Activated CD4-positive, alpha-beta T cell treated with anti-CD3 and anti-CD28 coated beads, Interleukin-2, amount 50 U/mL, for 24 hours (primary cell): ENCODE measurements around the gene TMEM86B.
"Not testable (repeated sequence)": the region's sequence is repeated elsewhere in the genome, so short reads cannot be mapped to it uniquely, and the experiment has no call there.

ENCODE experiments used
- DNase-seq, 2 donors: peaks; one replicate each; pipeline ENCODE4 v3.0.0-alpha.2; 2020; ENCODE audit warnings: low read depth in 1 of 2, low spot score in 1 of 2

The TMEM86B gene

GRCh38 chr19:55223291-55224037, 5.1 kb downstream of the TMEM86B start:
- no peak for DNase-seq

GRCh38 chr19:55220525-55220924, 8.0 kb downstream of the TMEM86B start:
- no peak for DNase-seq

- peak in 1 of 2 donors; percentile 51 for DNase-seq
Measured at GRCh38 chr19:55216461-55217198, 11.9 kb downstream of the TMEM86B start.

- DNase-seq: no peak
Measured at GRCh38 chr19:55213547-55213946, 15.0 kb downstream of the TMEM86B start.

GRCh38 chr19:55212447-55212846, 16.1 kb downstream of the TMEM86B start:
- DNase-seq: peak in 1 of 2 donors; percentile 25

GRCh38 chr19:55209693-55210472, 18.7 kb downstream of the TMEM86B start:
- no peak for DNase-seq

GRCh38 chr19:55208880-55209692, 19.5 kb downstream of the TMEM86B start, which contains the start of gene PTPRH:
TSS of gene PTPRH (minus strand) at chr19:55209501. CDS start at chr19:55209433, 68 bp downstream.
- DNase-seq: no peak

- DNase-seq: peak in 1 of 2 donors; percentile 27
Measured at GRCh38 chr19:55206664-55207500, 21.7 kb downstream of the TMEM86B start.

- not testable (repeated sequence) for DNase-seq
Measured at GRCh38 chr19:55202199-55202598, 26.4 kb downstream of the TMEM86B start.

- no peak for DNase-seq
Measured at GRCh38 chr19:55199620-55200204, 28.9 kb downstream of the TMEM86B start.

- DNase-seq: no peak
Measured at GRCh38 chr19:55198651-55199050, 29.9 kb downstream of the TMEM86B start.

- no peak for DNase-seq
Measured at GRCh38 chr19:55197528-55197927, 31.0 kb downstream of the TMEM86B start.

GRCh38 chr19:55196803-55197202, 31.8 kb downstream of the TMEM86B start:
- no peak for DNase-seq

GRCh38 chr19:55193481-55193880, 35.1 kb downstream of the TMEM86B start:
- no peak for DNase-seq

- DNase-seq: no peak
Measured at GRCh38 chr19:55189403-55189835, 39.1 kb downstream of the TMEM86B start.

GRCh38 chr19:55188625-55189024, 39.9 kb downstream of the TMEM86B start:
- DNase-seq: no peak

GRCh38 chr19:55186080-55186479, 42.5 kb downstream of the TMEM86B start:
- no peak for DNase-seq

- DNase-seq: no peak
Measured at GRCh38 chr19:55181740-55182139, 46.8 kb downstream of the TMEM86B start.
